ENCODE measurements around the gene TNFAIP2. TPM values are rescaled to one million over a fixed set of nuclear protein-coding genes. Genes with fewer than 3 reads are reported as not detected.

Gene TNFAIP2
- total and polyA plus RNA-seq, 12 donors, result 5.2 to 615 (median 115) TPM

DNA sequence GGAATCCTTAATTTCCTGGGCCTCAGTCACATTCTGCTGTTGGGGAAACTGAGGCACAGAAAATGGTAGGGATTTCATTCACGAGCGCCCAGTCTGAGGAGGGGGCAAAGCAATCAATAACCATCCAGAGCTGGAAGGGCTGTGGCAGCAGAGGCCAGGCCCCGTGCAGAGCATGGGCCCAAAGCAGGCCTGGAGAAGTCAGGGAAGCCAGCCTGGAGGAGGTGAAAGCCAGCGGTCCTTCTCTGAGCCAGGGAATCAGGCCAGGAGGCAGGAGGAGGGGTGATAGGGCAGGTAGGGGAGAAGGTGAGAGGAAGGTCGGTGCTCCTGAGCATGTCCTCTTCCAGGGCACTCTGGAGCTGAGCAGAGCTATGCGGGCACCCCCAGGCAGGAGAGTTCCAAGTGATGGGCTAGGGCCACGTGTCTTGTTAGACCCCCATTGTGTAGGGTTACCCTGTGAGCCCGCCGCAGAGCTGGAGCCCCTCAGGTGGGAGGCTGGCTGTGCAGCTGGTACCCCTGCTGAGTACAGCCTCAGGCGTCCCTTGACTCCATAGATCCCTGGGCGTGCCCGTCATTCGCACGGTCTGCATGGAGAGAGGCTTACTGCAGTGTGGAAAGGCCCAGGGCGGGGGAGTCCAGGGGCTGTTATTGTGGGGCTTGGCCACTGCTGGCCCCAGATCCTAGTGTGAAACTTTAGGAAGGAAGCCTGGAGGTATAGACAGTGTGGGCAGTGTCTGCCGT is 4.8 kb downstream of the TNFAIP2 start:
- peaks cover 41 to 65% of the 10 kb centered on the region in 2 donors for H3K4me1 ChIP-seq (replicated peaks in 1 of 2)
- no peaks in the 10 kb centered on the region for H3K9me3 ChIP-seq (replicated peaks in 1 of 3)
- intact Hi-C loops (cut with DNase I), result no loop called here
- no peak overlapping the region for H3K4me3 ChIP-seq
- WGBS, 4 donors, result 90 to 97% (median 91%) methylated on average over 11 to 16 of the region's 16 CpGs
- H3K36me3 ChIP-seq (replicated peaks in 1 of 2), result peaks cover 0 to 29% of the 10 kb centered on the region in 2 donors
- H3K27me3 ChIP-seq, result no peaks in the 10 kb centered on the region
- DNase-seq, result peak in 2 of 7 donors; percentile 22 to 23
- H3K27ac ChIP-seq, result peak overlapping the region in 4 of 5 donors; percentile 33 to 73 (median 64)
- TF ChIP-seq, protein P1, sequence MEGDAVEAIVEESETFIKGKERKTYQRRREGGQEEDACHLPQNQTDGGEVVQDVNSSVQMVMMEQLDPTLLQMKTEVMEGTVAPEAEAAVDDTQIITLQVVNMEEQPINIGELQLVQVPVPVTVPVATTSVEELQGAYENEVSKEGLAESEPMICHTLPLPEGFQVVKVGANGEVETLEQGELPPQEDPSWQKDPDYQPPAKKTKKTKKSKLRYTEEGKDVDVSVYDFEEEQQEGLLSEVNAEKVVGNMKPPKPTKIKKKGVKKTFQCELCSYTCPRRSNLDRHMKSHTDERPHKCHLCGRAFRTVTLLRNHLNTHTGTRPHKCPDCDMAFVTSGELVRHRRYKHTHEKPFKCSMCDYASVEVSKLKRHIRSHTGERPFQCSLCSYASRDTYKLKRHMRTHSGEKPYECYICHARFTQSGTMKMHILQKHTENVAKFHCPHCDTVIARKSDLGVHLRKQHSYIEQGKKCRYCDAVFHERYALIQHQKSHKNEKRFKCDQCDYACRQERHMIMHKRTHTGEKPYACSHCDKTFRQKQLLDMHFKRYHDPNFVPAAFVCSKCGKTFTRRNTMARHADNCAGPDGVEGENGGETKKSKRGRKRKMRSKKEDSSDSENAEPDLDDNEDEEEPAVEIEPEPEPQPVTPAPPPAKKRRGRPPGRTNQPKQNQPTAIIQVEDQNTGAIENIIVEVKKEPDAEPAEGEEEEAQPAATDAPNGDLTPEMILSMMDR (IDR thresholded peaks at IDR 0.05), result no peak
- TF ChIP-seq POLR2A (IDR thresholded peaks at IDR 0.05), result no peak

DNA sequence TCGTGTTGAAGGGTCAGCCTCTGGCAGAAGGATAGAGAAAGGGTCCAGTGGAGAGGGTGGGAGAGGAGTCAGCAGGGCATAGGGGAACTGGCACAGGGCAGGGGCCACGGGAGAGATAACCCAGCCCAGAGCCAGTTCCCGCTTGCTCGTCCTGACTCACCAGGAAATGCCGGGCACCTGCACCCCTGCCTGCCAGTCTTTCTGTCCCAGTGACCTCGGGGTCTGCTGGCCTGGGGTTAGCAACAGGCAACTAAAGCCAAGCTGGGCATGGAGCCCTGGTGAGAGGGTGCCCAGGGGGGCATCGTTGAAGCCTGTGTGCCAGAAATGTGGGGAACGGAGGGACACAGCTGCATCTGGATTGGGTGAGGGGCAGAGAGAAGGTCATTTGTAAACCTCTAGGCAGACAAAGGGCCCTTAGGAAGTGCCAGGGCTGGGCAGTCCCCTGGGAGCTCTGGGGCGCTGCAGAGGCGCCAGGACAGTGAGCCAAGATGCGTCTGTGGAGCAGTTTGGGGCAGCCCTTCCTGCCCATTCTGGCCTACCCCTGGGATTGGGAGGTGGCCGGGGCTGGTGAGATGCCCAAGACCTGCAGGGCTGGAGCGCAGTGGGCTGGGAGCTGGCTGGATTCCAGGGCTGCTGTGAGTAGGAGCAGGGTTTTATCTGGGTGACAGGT is 5.5 kb downstream of the TNFAIP2 start:
- intact Hi-C loops (cut with DNase I), result no loop called here
- peaks cover 41 to 64% of the 10 kb centered on the region in 2 donors for H3K4me1 ChIP-seq (replicated peaks in 1 of 2)
- peak overlapping the region in 4 of 5 donors; percentile 33 to 73 (median 64) for H3K27ac ChIP-seq
- H3K4me3 ChIP-seq, result no peak overlapping the region
- peaks cover 0 to 36% of the 10 kb centered on the region in 2 donors for H3K36me3 ChIP-seq (replicated peaks in 1 of 2)
- 43 to 57% (median 55%) methylated on average over 12 to 13 of the region's 13 CpGs for WGBS, 4 donors
- TF ChIP-seq, protein P1 (IDR thresholded peaks at IDR 0.05), result no peak
- TF ChIP-seq POLR2A (IDR thresholded peaks at IDR 0.05), result no peak
- DNase-seq, result peak; percentile 53 to 90 (median 80)
- H3K27me3 ChIP-seq, result no peaks in the 10 kb centered on the region
- no peaks in the 10 kb centered on the region for H3K9me3 ChIP-seq (replicated peaks in 1 of 3)

DNA sequence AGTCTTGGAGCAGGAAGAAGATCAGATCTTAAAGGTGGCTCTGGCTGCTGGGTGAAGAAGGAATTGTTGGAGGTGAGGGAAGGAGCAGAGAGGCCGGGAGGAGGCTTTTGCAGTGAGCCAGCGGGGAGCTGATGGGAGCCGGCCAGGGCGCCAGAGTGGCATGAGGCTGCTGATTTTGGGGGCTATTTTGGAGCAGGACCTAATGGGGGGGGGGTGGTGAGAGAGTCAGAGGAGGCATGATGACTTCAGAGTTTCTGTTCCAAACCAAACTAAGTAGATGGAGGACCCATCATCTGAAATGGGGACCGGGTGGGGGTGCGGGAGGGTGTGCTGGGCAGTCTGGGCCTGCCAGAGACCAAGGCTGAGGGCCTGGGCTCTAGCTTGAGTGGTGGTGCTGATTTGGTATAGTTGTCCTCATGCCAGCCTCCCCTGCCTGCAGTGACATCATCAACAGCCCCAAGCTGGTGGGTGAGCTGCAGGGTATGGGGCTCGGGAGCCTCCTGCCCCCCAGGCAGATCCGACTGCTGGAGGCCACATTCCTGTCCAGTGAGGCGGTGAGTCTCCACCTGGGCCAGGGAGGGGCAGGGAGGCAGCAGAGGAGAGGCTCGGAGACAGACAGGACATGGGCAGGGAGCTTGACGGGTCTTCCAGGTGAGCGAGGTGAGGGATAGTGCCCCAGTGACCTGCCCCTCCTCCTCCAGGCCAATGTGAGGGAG is 6.2 kb downstream of the TNFAIP2 start:
- no peak for TF ChIP-seq POLR2A (IDR thresholded peaks at IDR 0.05)
- TF ChIP-seq, protein P1 (IDR thresholded peaks at IDR 0.05), result no peak
- Histone ChIP-seq H3K27me3 (no peaks in the 10 kb centered on the region), H3K9me3 (replicated peaks in 1 of 3) (no peaks in the 10 kb centered on the region), H3K4me1 (replicated peaks in 1 of 2) (peaks cover 41 to 59% of the 10 kb centered on the region in 2 donors), H3K4me3 (no peak overlapping the region), H3K27ac (peak overlapping the region in 3 of 5 donors; percentile 33 to 73 (median 56)), H3K36me3 (replicated peaks in 1 of 2) (peaks cover 0 to 43% of the 10 kb centered on the region in 2 donors)
- DNase-seq, result peak in 1 of 7 donors; percentile 15
- intact Hi-C loops (cut with DNase I), result no loop called here
- 92 to 95% (median 94%) methylated on average over 6 to 12 of the region's 12 CpGs for WGBS, 4 donors
